Transverse colon (tissue), 4 donors: ENCODE measurements around the gene DCUN1D5. TPM values are rescaled to one million over a fixed set of nuclear protein-coding genes. Genes with fewer than 3 reads are reported as not detected.

Experiments used
- DNase-seq: peaks from one replicate; pipeline ENCODE4 v3.0.0-alpha.2; 2019
- H3K27ac ChIP-seq, 4 donors: fragments of 200-600 bp; sonication (generic); 2 replicates each; pipeline ENCODE4 v1.5.1; 2016 to 2018; ENCODE audit warnings: inconsistent platforms in 4 of 4
- H3K27me3 ChIP-seq: fragments of 200-600 bp; sonication (generic); 2 replicates; pipeline ENCODE4 v1.5.1; 2017; ENCODE audit warnings: inconsistent platforms
- H3K36me3 ChIP-seq, 4 donors: fragments of 200-600 bp; sonication (generic); 2 replicates each; pipeline ENCODE4 v1.5.1; 2017 to 2019; ENCODE audit warnings: inconsistent platforms in 4 of 4
- H3K4me1 ChIP-seq, 4 donors: fragments of 200-600 bp; sonication (generic); 2 replicates each; pipeline ENCODE4 v1.5.1; 2017 to 2020; ENCODE audit warnings: inconsistent platforms in 4 of 4
- H3K4me3 ChIP-seq, 4 donors: fragments of 200-600 bp; sonication (generic); 1 replicate in 1 of 4; 2 replicates in 3 of 4; pipeline versions ENCODE4 v1.5.1 to v1.6.1; 2017 to 2019; ENCODE audit warnings: inconsistent platforms in 4 of 4
- H3K9me3 ChIP-seq, 2 donors: fragments of 200-600 bp; sonication (generic); 2 replicates each; pipeline ENCODE4 v1.5.1; 2017 to 2019; ENCODE audit warnings: inconsistent platforms in 2 of 2
- CTCF ChIP-seq, 5 experiments: fragments of 200-600 bp in 3 of 5; fragments of 450-650 bp in 2 of 5; sonication (generic) in 3 of 5; IDR thresholded peaks; 1 replicate in 2 of 5; 2 replicates in 3 of 5; pipeline ENCODE4 v1.5.1; 2016 to 2017; ENCODE audit warnings: antibody characterized with exemption in 5 of 5, inconsistent platforms in 3 of 5, mild to moderate bottlenecking in 2 of 5, moderate library complexity in 1 of 5
- EP300 ChIP-seq: sonication (generic); formaldehyde crosslinking; IDR thresholded peaks from one replicate; pipeline ENCODE4 v1.6.1; 2017; ENCODE audit warnings: antibody characterized with exemption, low read depth
- POLR2A ChIP-seq: fragments of 450-650 bp; IDR thresholded peaks from one replicate; pipeline ENCODE4 v1.6.1; 2016; ENCODE audit warnings: antibody characterized with exemption, mild to moderate bottlenecking, moderate library complexity
- POLR2AphosphoS5 ChIP-seq, 3 donors: sonication (generic); formaldehyde crosslinking; IDR thresholded peaks; one replicate each; pipeline ENCODE4 v1.6.1; 2016; ENCODE audit warnings: antibody characterized with exemption in 3 of 3
- WGBS, 2 donors: methylation state at CpG; one replicate each; pipeline ENCODE4 v1.1.5; 2018; ENCODE audit warnings: low coverage in 1 of 2; 5-methylcytosine and 5-hydroxymethylcytosine counted together
- in situ Hi-C, 4 donors: fragments of 200-750 bp; cut with MboI; loops; one replicate each; pipeline versions ENCODE4 v1.15.0 to v1.15.1; 2017; ENCODE audit warnings: low sequenced_read_pairs in 3 of 4, low pct_ligation_motif_present in 1 of 4, low pct_unique_long_range_greater_than_20kb in 1 of 4
- intact Hi-C: fragments of 100-400 bp; cut with DNase I; formaldehyde crosslinking; loops from one replicate; pipeline ENCODE4 v1.15.1; 2023; ENCODE audit warnings: low total_unique reads
- total RNA-seq, 4 donors: library from RNA; depleted of rRNA; stranded (reverse); fragments of >200 nt; gene quantifications; one replicate each; pipeline ENCODE4 v1.1.0, GENCODE V29; 2016

The DCUN1D5 gene
- total RNA-seq, 4 donors from 2014 or later: 4.5 to 48.8 (median 24.4) TPM

- peaks cover 0 to 35% (median 3%) of the 10 kb centered on the region in 4 donors for H3K36me3 ChIP-seq
- intact Hi-C loops (no loop called here), in situ Hi-C loops (no loop called here)
- H3K9me3 ChIP-seq: no peaks in the 10 kb centered on the region
- WGBS, 2 donors: 56 to 59% methylated on average over 1 of the region's 1 CpG
- no peak for DNase-seq
- no peak for TF ChIP-seq POLR2A
- TF ChIP-seq CTCF (IDR thresholded peaks at IDR 0.05): no peak
- no peak for TF ChIP-seq POLR2AphosphoS5 (IDR thresholded peaks at IDR 0.05)
- no peak for TF ChIP-seq EP300
- no peaks in the 10 kb centered on the region for H3K4me1 ChIP-seq
- no peaks in the 10 kb centered on the region for H3K27me3 ChIP-seq
- H3K4me3 ChIP-seq: no peak overlapping the region
- H3K27ac ChIP-seq: no peak overlapping the region
These were observed 12.1 kb downstream of the DCUN1D5 start for GRCh38 chr11:103079833-103080232.

GRCh38 chr11:103078710-103079109 is 13.2 kb downstream of the DCUN1D5 start:
- Histone ChIP-seq H3K27ac (no peak overlapping the region), H3K27me3 (no peaks in the 10 kb centered on the region), H3K36me3 (peaks cover 0 to 35% (median 3%) of the 10 kb centered on the region in 4 donors), H3K4me3 (no peak overlapping the region), H3K4me1 (no peaks in the 10 kb centered on the region), H3K9me3 (no peaks in the 10 kb centered on the region)
- intact Hi-C loops: no loop called here
- no peak for DNase-seq
- in situ Hi-C loops: no loop called here
- TF ChIP-seq POLR2AphosphoS5 (IDR thresholded peaks at IDR 0.05) (no peak), POLR2A (no peak), CTCF (IDR thresholded peaks at IDR 0.05) (no peak), EP300 (no peak)
- 71 to 95% methylated on average over 1 to 5 of the region's 5 CpGs for WGBS, 2 donors

- in situ Hi-C loops: no loop called here
- 79 to 90% methylated on average over 3 of the region's 3 CpGs for WGBS, 2 donors
- intact Hi-C loops: no loop called here
- H3K4me1 ChIP-seq: no peaks in the 10 kb centered on the region
- H3K9me3 ChIP-seq: no peaks in the 10 kb centered on the region
- no peak overlapping the region for H3K27ac ChIP-seq
- H3K4me3 ChIP-seq: no peak overlapping the region
- peaks cover 0 to 31% (median 3%) of the 10 kb centered on the region in 4 donors for H3K36me3 ChIP-seq
- H3K27me3 ChIP-seq: no peaks in the 10 kb centered on the region
- no peak for DNase-seq
- TF ChIP-seq POLR2A: no peak
- TF ChIP-seq POLR2AphosphoS5 (IDR thresholded peaks at IDR 0.05): no peak
- no peak for TF ChIP-seq EP300
- no peak for TF ChIP-seq CTCF (IDR thresholded peaks at IDR 0.05)
These were observed 14.4 kb downstream of the DCUN1D5 start for GRCh38 chr11:103077554-103077953.

GRCh38 chr11:103076361-103076760 is 15.6 kb downstream of the DCUN1D5 start:
- Histone ChIP-seq H3K4me1 (no peaks in the 10 kb centered on the region), H3K27ac (no peak overlapping the region), H3K9me3 (no peaks in the 10 kb centered on the region), H3K27me3 (no peaks in the 10 kb centered on the region), H3K36me3 (peaks cover 0 to 20% (median 3%) of the 10 kb centered on the region in 4 donors), H3K4me3 (no peak overlapping the region)
- in situ Hi-C loops (no loop called here), intact Hi-C loops (no loop called here)
- DNase-seq: no peak
- 79 to 90% methylated on average over 3 of the region's 3 CpGs for WGBS, 2 donors
- no peak for TF ChIP-seq CTCF (IDR thresholded peaks at IDR 0.05)
- no peak for TF ChIP-seq POLR2A
- TF ChIP-seq POLR2AphosphoS5 (IDR thresholded peaks at IDR 0.05): no peak
- no peak for TF ChIP-seq EP300
